ENCODE data around the gene SHCBP1L.

GRCh38 chr1:182890927-182891610 is 61.9 kb downstream of the SHCBP1L start:
- TF ChIP-seq YY1 (IDR thresholded peaks at IDR 0.05) = no peak
- no peak for TF ChIP-seq CTCF (IDR thresholded peaks at IDR 0.05; ENCODE audit: low read depth, low read length, missing input control)
- TF ChIP-seq TAF1 (conservative IDR thresholded peaks at IDR 0.05) = no peak
